H1 (cell line): Measurements from ENCODE around the gene ACTA2. TPM values are rescaled to one million over a fixed set of nuclear protein-coding genes. Genes with fewer than 3 reads are reported as not detected.

Source experiments
- CTCF ChIA-PET: fragments of 300-600 bp; sonication (Branson Sonifier 250); formaldehyde crosslinking; loops from one replicate; lab custom pipeline; 2021; ENCODE audit not compliant: partially characterized antibody; lab: Charles Lee
- POLR2A ChIA-PET: fragments of 300-600 bp; sonication (Branson Sonifier 250); formaldehyde crosslinking; loops from one replicate; lab custom pipeline; 2021; ENCODE audit warnings: inconsistent platforms; ENCODE audit not compliant: partially characterized antibody; lab: Charles Lee
- DNase-seq, 2 experiments: peaks; one replicate each; pipeline versions ENCODE4 v3.0.0 to v3.0.0-alpha.2; 2010 to 2022; ENCODE audit warnings: low spot score in 2 of 2, low read depth in 1 of 2, mixed read lengths in 1 of 2
- FAIRE-seq: peaks from 2 replicates; lab custom pipeline; 2011; peaks lifted over from hg19 to GRCh38; lab: Jason Lieb, UNC
- H2AFZ ChIP-seq: 2 replicates; pipeline ENCODE4 v1.8.1; 2012; ENCODE audit warnings: low read length, inconsistent platforms
- H2AK5ac ChIP-seq: 2 replicates; pipeline ENCODE4 v1.6.1; 2013; ENCODE audit warnings: low read depth, low read length
- H2BK120ac ChIP-seq: replicated peaks from 2 replicates; pipeline ENCODE3; 2013; ENCODE audit warnings: low read depth, low read length, inconsistent platforms
- H2BK12ac ChIP-seq: 2 replicates; pipeline ENCODE4 v1.6.1; 2013; ENCODE audit warnings: low read depth, low read length
- H2BK15ac ChIP-seq: 2 replicates; pipeline ENCODE4 v1.6.1; 2013; ENCODE audit warnings: low read length
- H2BK20ac ChIP-seq: 2 replicates; pipeline ENCODE4 v1.6.1; 2013; ENCODE audit warnings: low read length
- H2BK5ac ChIP-seq: 2 replicates; pipeline ENCODE4 v1.6.1; 2013; ENCODE audit warnings: low read depth, low read length
- H3K14ac ChIP-seq: 2 replicates; pipeline ENCODE4 v1.6.1; 2013; ENCODE audit warnings: inconsistent platforms; ENCODE audit not compliant: insufficient read length
- H3K18ac ChIP-seq: 2 replicates; pipeline ENCODE4 v1.6.1; 2013; ENCODE audit warnings: low read length; ENCODE audit errors: extremely low read depth
- H3K23ac ChIP-seq: 2 replicates; pipeline ENCODE4 v1.6.1; 2013; ENCODE audit warnings: inconsistent platforms; ENCODE audit not compliant: insufficient read length
- H3K23me2 ChIP-seq: 2 replicates; pipeline ENCODE4 v1.6.1; 2013; ENCODE audit warnings: low read depth, low read length
- H3K27ac ChIP-seq: 2 replicates; pipeline ENCODE4 v1.6.1; 2011; ENCODE audit warnings: low read depth, low read length, inconsistent platforms
- H3K27me3 ChIP-seq, 4 experiments: replicated peaks in 1 of 4; 1 replicate in 1 of 4; 2 replicates in 3 of 4; pipeline versions ENCODE4 v1.6.1 to v1.8.1; 2011 to 2013; ENCODE audit warnings: low read length in 3 of 4, mild to moderate bottlenecking in 3 of 4, inconsistent platforms in 2 of 4, mixed read lengths in 2 of 4, moderate library complexity in 1 of 4; ENCODE audit not compliant: control insufficient read depth in 3 of 4, insufficient read depth in 3 of 4; ENCODE audit errors: extremely low read depth in 1 of 4
- H3K36me3 ChIP-seq, 4 experiments: 2 replicates each; pipeline versions ENCODE4 v1.6.1 to v1.8.1; 2011 to 2013; ENCODE audit warnings: mild to moderate bottlenecking in 4 of 4, low read length in 3 of 4, moderate library complexity in 2 of 4, control low read depth in 1 of 4, inconsistent platforms in 1 of 4; ENCODE audit not compliant: insufficient read depth in 4 of 4, control insufficient read depth in 2 of 4
- H3K4ac ChIP-seq: replicated peaks from 2 replicates; pipeline ENCODE3; 2013; ENCODE audit warnings: low read length, low read depth, mixed read lengths, inconsistent platforms; ENCODE audit not compliant: insufficient read length
- H3K4me1 ChIP-seq, 4 experiments: replicated peaks in 1 of 4; 1 replicate in 1 of 4; 2 replicates in 3 of 4; pipeline versions ENCODE4 v1.6.1 to v1.8.1; 2011 to 2013; ENCODE audit warnings: low read length in 3 of 4, inconsistent platforms in 2 of 4, mixed read lengths in 1 of 4; ENCODE audit not compliant: insufficient read depth in 4 of 4, control insufficient read depth in 3 of 4
- H3K4me2 ChIP-seq, 2 experiments: 2 replicates each; pipeline versions ENCODE4 v1.6.1 to v1.8.1; 2011 to 2013; ENCODE audit warnings: low read depth in 2 of 2, low read length in 2 of 2, control low read depth in 1 of 2, inconsistent platforms in 1 of 2, mild to moderate bottlenecking in 1 of 2; ENCODE audit not compliant: insufficient read depth in 1 of 2
- H3K4me3 ChIP-seq, 4 experiments: fragments of 200-600, 300-600 bp in 1 of 4; sonication (generic), shearing (Covaris generic), sonication (Bioruptor Twin) in 1 of 4; 2 replicates each; pipeline versions ENCODE4 v1.5.1 to v1.8.1; 2011 to 2016; ENCODE audit warnings: low read length in 4 of 4, low read depth in 3 of 4, control low read depth in 2 of 4, inconsistent platforms in 2 of 4, mild to moderate bottlenecking in 2 of 4, mixed read lengths in 1 of 4, moderate library complexity in 1 of 4; ENCODE audit not compliant: insufficient read depth in 2 of 4; ENCODE audit errors: extremely low read depth in 1 of 4
- H3K56ac ChIP-seq: replicated peaks from 2 replicates; pipeline ENCODE3; 2013; ENCODE audit warnings: low read depth, mild to moderate bottlenecking, mixed read lengths, low read length, inconsistent platforms; ENCODE audit not compliant: insufficient read length
- H3K79me1 ChIP-seq: 2 replicates; pipeline ENCODE4 v1.6.1; 2013; ENCODE audit warnings: low read depth, low read length, control low read depth
- H3K79me2 ChIP-seq, 2 experiments: 2 replicates each; pipeline versions ENCODE4 v1.6.1 to v1.8.1; 2012 to 2013; ENCODE audit warnings: low read length in 2 of 2, mild to moderate bottlenecking in 2 of 2, inconsistent platforms in 1 of 2; ENCODE audit not compliant: insufficient read depth in 2 of 2, control insufficient read depth in 1 of 2
- H3K9ac ChIP-seq, 4 experiments: replicated peaks in 1 of 4; 1 replicate in 1 of 4; 2 replicates in 3 of 4; pipeline versions ENCODE4 v1.6.1 to v1.8.1; 2011 to 2013; ENCODE audit warnings: low read depth in 3 of 4, low read length in 3 of 4, control low read depth in 2 of 4, mild to moderate bottlenecking in 2 of 4, moderate library complexity in 2 of 4, inconsistent platforms in 1 of 4; ENCODE audit errors: extremely low read depth in 1 of 4
- H3K9me3 ChIP-seq, 2 experiments: 2 replicates each; pipeline versions ENCODE4 v1.6.1 to v1.8.1; 2012 to 2013; ENCODE audit warnings: mild to moderate bottlenecking in 2 of 2, moderate library complexity in 2 of 2, control low read depth in 1 of 2, inconsistent platforms in 1 of 2, low read depth in 1 of 2, low read length in 1 of 2, mixed read lengths in 1 of 2; ENCODE audit not compliant: insufficient read depth in 2 of 2
- H4K20me1 ChIP-seq, 2 experiments: replicated peaks in 1 of 2; 2 replicates each; pipeline versions ENCODE3 to v1.8.1; 2011 to 2013; ENCODE audit warnings: inconsistent platforms in 2 of 2, low read length in 2 of 2, mild to moderate bottlenecking in 1 of 2; ENCODE audit not compliant: insufficient read depth in 2 of 2, control insufficient read depth in 1 of 2
- H4K5ac ChIP-seq: 2 replicates; pipeline ENCODE4 v1.6.1; 2013; ENCODE audit warnings: low read length, low read depth, mixed read lengths, inconsistent platforms; ENCODE audit not compliant: insufficient read length
- H4K8ac ChIP-seq: 2 replicates; pipeline ENCODE4 v1.8.0; 2013; ENCODE audit warnings: mild to moderate bottlenecking, moderate library complexity, low read length, inconsistent platforms; ENCODE audit not compliant: insufficient read depth; ENCODE audit errors: extremely low read depth
- H4K91ac ChIP-seq: replicated peaks from 2 replicates; pipeline ENCODE3; 2013; ENCODE audit warnings: low read length, mixed read lengths, inconsistent platforms; ENCODE audit not compliant: insufficient read length
- BCL11A ChIP-seq, 2 experiments: IDR thresholded peaks; one replicate each; pipeline ENCODE4 v1.6.1; 2011; ENCODE audit warnings: low read depth in 2 of 2, low read length in 2 of 2, mild to moderate bottlenecking in 2 of 2
- CREB1 ChIP-seq: IDR thresholded peaks from 2 replicates; pipeline ENCODE4 v1.6.1; 2012; ENCODE audit warnings: inconsistent platforms
- EGR1 ChIP-seq: IDR thresholded peaks from 2 replicates; pipeline ENCODE4 v1.6.1; 2011; ENCODE audit warnings: low read depth, low read length, borderline replicate concordance
- FOSL1 ChIP-seq: IDR thresholded peaks from 2 replicates; pipeline ENCODE4 v1.6.1; 2011; ENCODE audit warnings: mild to moderate bottlenecking, low read depth, low read length, moderate library complexity; ENCODE audit not compliant: insufficient read depth
- MAFK ChIP-seq: IDR thresholded peaks from 2 replicates; pipeline ENCODE4 v1.6.1; 2012; ENCODE audit warnings: low read depth, mild to moderate bottlenecking, improper control_type of control experiment, low read length
- RXRA ChIP-seq: IDR thresholded peaks from 2 replicates; pipeline ENCODE4 v1.6.1; 2011; ENCODE audit warnings: low read depth, mild to moderate bottlenecking, low read length, moderate library complexity; ENCODE audit not compliant: insufficient read depth
- SIX5 ChIP-seq: IDR thresholded peaks from 2 replicates; pipeline ENCODE4 v1.6.1; 2011; ENCODE audit warnings: mild to moderate bottlenecking, low read depth, low read length
- WGBS, 2 experiments: shearing (Covaris generic) in 1 of 2; methylation state at CpG; one replicate each; pipeline versions ENCODE4 v1.1.6 to v1.1.7; 2013 to 2015; ENCODE audit warnings: low lambda C conversion rate in 2 of 2, mixed read lengths in 2 of 2, inconsistent platforms in 1 of 2, low coverage in 1 of 2, missing lambda C conversion rate in 1 of 2; ENCODE audit not compliant: insufficient replicate concordance in 2 of 2, insufficient coverage in 1 of 2, insufficient read length in 1 of 2; ENCODE audit errors: extremely low coverage in 1 of 2, missing lambda C conversion rate in 1 of 2; 5-methylcytosine and 5-hydroxymethylcytosine counted together
- polyA plus RNA-seq, 7 experiments: library from polyadenylated mRNA; depleted of rRNA in 3 of 7; stranded (reverse) in 5 of 7; unstranded in 2 of 7; fragments of >200 nt in 5 of 7; fragments of 200-250 nt in 2 of 7; gene quantifications; 1 replicate in 5 of 7; 2 replicates in 1 of 7; 4 replicates in 1 of 7; pipeline versions ENCODE4 v1.2.1 to v1.2.3, GENCODE V29; 2011 to 2013; ENCODE audit warnings: missing spikeins in 2 of 7, mixed read lengths in 2 of 7
- total RNA-seq: library from RNA; stranded (reverse); fragmentation: NEBNext Ultra II Directional; extraction: Animal tissue kit (Norgen Biotek cat#: 25700); gene quantifications from 2 replicates; pipeline ENCODE4 v1.2.1, GENCODE V29; 2021

The ACTA2 gene
- total and polyA plus RNA-seq, 2 of the 8 experiments (the other 6 are each of a cell fraction or from before 2014, with no cell fraction given): 3.5 to 8.9 TPM

DNA sequence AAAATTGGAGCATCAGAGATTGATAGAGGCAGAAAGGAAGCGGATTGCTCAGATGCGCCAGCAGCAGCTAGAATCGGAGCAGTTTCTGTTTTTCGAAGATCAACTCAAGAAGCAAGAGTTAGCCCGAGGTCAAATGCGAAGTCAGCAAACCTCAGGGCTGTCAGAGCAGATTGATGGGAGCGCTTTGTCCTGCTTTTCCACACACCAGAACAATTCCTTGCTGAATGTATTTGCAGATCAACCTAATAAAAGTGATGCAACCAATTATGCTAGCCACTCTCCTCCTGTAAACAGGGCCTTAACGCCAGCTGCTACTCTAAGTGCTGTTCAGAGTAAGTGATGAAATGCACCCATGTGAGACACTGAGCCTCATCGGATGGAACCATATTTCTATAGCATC lies 39.4 kb downstream of the ACTA2 start:
- H4K20me1 ChIP-seq: no peaks in the 10 kb centered on the region
- no peak overlapping the region for H3K27ac ChIP-seq
- TF ChIP-seq FOSL1 (no peak), RXRA (no peak), EGR1 (no peak), BCL11A (IDR thresholded peaks at IDR 0.05; ENCODE audit: low read depth in 2 of 2, low read length in 2 of 2) (no peak), MAFK (no peak), CREB1 (no peak), SIX5 (no peak)
- TF ChIP-seq, all 59 proteins: peak for 0
- Histone ChIP-seq H3K27me3 (no peaks in the 10 kb centered on the region), H3K79me1 (no peaks in the 10 kb centered on the region), H3K14ac (no peak overlapping the region), H3K9ac (no peak overlapping the region), H4K91ac (no peak overlapping the region), H3K4ac (no peak overlapping the region), H3K4me3 (no peak overlapping the region), H2BK15ac (no peak overlapping the region), H3K79me2 (no peaks in the 10 kb centered on the region), H3K56ac (no peak overlapping the region), H3K23ac (no peak overlapping the region), H3K23me2 (no peaks in the 10 kb centered on the region), H3K4me1 (no peaks in the 10 kb centered on the region), H4K8ac (no peak overlapping the region), H2BK5ac (no peak overlapping the region), H2AFZ (no peak overlapping the region), H2AK5ac (no peak overlapping the region), H4K5ac (no peak overlapping the region), H2BK20ac (no peak overlapping the region), H3K36me3 (no peaks in the 10 kb centered on the region), H2BK12ac (no peak overlapping the region), H2BK120ac (no peak overlapping the region), H3K9me3 (no peaks in the 10 kb centered on the region), H3K18ac (no peak overlapping the region), H3K4me2 (no peak overlapping the region)
- DNase-seq (no peak), FAIRE-seq (no peak)
- ChIA-PET CTCF (interaction anchor here (1.0 to 2.5 kb wide), 3 partner anchors 12 to 78 kb away, joined by 3 to 10 read pairs (median 6); no protein-coding TSS in a partner anchor), POLR2A (no interaction called here)
- 91% methylated on average over 9 of the region's 9 CpGs; no CpG with 5 or more reads in 1 of the 2 experiments for WGBS, 2 experiments
